ENCODE data around the gene CDK5R1. TPM values are rescaled to one million over a fixed set of nuclear protein-coding genes. Genes with fewer than 3 reads are reported as not detected.
A peak's percentile ranks its signal among the peaks of the same experiment; 100 is the strongest.

The CDK5R1 gene
- total RNA-seq, 5 donors from 2014 or later (not counting 1 experiment from before 2014, with no cell fraction given): 8.1 to 23.8 (median 14.7) TPM

GRCh38 chr17:32492264-32492589 is 5.4 kb downstream of the CDK5R1 start:
- DNase-seq (peak in 1 of 35 experiments; percentile 47), ATAC-seq (replicated peaks in 1 of 4) (no peak)
- peaks cover 25% of the 10 kb centered on the region for H3K36me3 Mint-ChIP-seq
- peaks cover 26 to 91% of the 10 kb centered on the region in 2 experiments for H3K4me1 ChIP-seq (ENCODE audit: control insufficient read depth in 1 of 2, extremely low read depth in 1 of 2, insufficient read depth in 2 of 2, low read length in 2 of 2)
- H3K27me3 Mint-ChIP-seq: no peaks in the 10 kb centered on the region
- H3K4me3 ChIP-seq (ENCODE audit: control insufficient read depth in 1 of 2, extremely low read depth in 1 of 2, low read length in 1 of 2): no peak overlapping the region
- H3K27ac Mint-ChIP-seq: peak overlapping the region; percentile 97 to 98
- WGBS (ENCODE audit: insufficient coverage): 39% methylated on average over 2 of the region's 4 CpGs
- no peaks in the 10 kb centered on the region for H3K9me3 ChIP-seq
- peaks cover 73 to 79% (median 76%) of the 10 kb centered on the region in 3 donors for H3K4me1 Mint-ChIP-seq
- peak overlapping the region; percentile 44 for H3K27ac ChIP-seq (ENCODE audit: low read length)
- H3K9me3 Mint-ChIP-seq: no peaks in the 10 kb centered on the region
- ChIA-PET CTCF (interaction anchor here (0.5 to 1.8 kb wide), 3 partner anchors 19 to 48 kb away, joined by 3 to 5 read pairs (median 4); partner anchors contain the start of gene PSMD11 (in 1 of the 2)), POLR2A (interaction anchor here in 1 of 2 donors (1.1 kb wide), 1 partner anchor 32 kb away, joined by 3 read pairs; no protein-coding TSS in a partner anchor)
- peak overlapping the region; percentile 37 to 87 (median 66) for H3K4me3 Mint-ChIP-seq
- no peaks in the 10 kb centered on the region for H3K27me3 ChIP-seq (replicated peaks in 1 of 2; ENCODE audit: control insufficient read depth in 2 of 2, extremely low read depth in 1 of 2, insufficient read depth in 2 of 2, low read length in 1 of 2)
- H3K36me3 ChIP-seq (ENCODE audit: control insufficient read depth in 2 of 2, extremely low read depth in 1 of 2, insufficient read depth in 1 of 2, low read length in 1 of 2): peaks cover 5 to 13% of the 10 kb centered on the region in 2 donors

GRCh38 chr17:32492648-32493289 is 6.0 kb downstream of the CDK5R1 start:
- H3K27ac ChIP-seq (ENCODE audit: low read length): peak overlapping the region; percentile 44
- ATAC-seq (replicated peaks in 1 of 4) (no peak), DNase-seq (no peak)
- H3K36me3 ChIP-seq (ENCODE audit: control insufficient read depth in 2 of 2, extremely low read depth in 1 of 2, insufficient read depth in 1 of 2, low read length in 1 of 2): peaks cover 5 to 13% of the 10 kb centered on the region in 2 donors
- 62% methylated on average over 6 of the region's 7 CpGs for WGBS (ENCODE audit: insufficient coverage)
- H3K4me1 ChIP-seq (ENCODE audit: control insufficient read depth in 1 of 2, extremely low read depth in 1 of 2, insufficient read depth in 2 of 2, low read length in 2 of 2): peaks cover 26 to 88% of the 10 kb centered on the region in 2 experiments
- POLR2A ChIA-PET: interaction anchor here in 1 of 2 donors (0.6 to 1.1 kb wide), 2 partner anchors 32 to 70 kb away, joined by 3 read pairs; no protein-coding TSS in a partner anchor
- no peaks in the 10 kb centered on the region for H3K9me3 Mint-ChIP-seq
- no peaks in the 10 kb centered on the region for H3K27me3 ChIP-seq (replicated peaks in 1 of 2; ENCODE audit: control insufficient read depth in 2 of 2, extremely low read depth in 1 of 2, insufficient read depth in 2 of 2, low read length in 1 of 2)
- H3K4me1 Mint-ChIP-seq: peaks cover 71 to 77% (median 73%) of the 10 kb centered on the region in 3 donors
- peaks cover 22% of the 10 kb centered on the region for H3K36me3 Mint-ChIP-seq
- H3K27me3 Mint-ChIP-seq: no peaks in the 10 kb centered on the region
- H3K9me3 ChIP-seq: no peaks in the 10 kb centered on the region
- CTCF ChIA-PET: interaction anchor here in 1 of 2 donors (1.0 kb wide), 1 partner anchor 49 kb away, joined by 3 read pairs; the partner anchor contains the start of gene PSMD11
- H3K4me3 Mint-ChIP-seq: peak overlapping the region in 2 of 3 donors; percentile 26 to 87
- H3K27ac Mint-ChIP-seq: peak overlapping the region; percentile 97 to 98
- H3K4me3 ChIP-seq (ENCODE audit: control insufficient read depth in 1 of 2, extremely low read depth in 1 of 2, low read length in 1 of 2): no peak overlapping the region

- CTCF ChIA-PET: no interaction called here
- 92% methylated on average over 15 of the region's 15 CpGs for WGBS (ENCODE audit: insufficient coverage)
- ATAC-seq (replicated peaks in 1 of 4) (no peak), DNase-seq (no peak)
- no peaks in the 10 kb centered on the region for H3K27me3 Mint-ChIP-seq
- H3K4me3 Mint-ChIP-seq: peak overlapping the region in 1 of 3 donors; percentile 87
- peak overlapping the region; percentile 48 to 52 for H3K27ac Mint-ChIP-seq
- no peaks in the 10 kb centered on the region for H3K9me3 Mint-ChIP-seq
- peaks cover 65 to 73% (median 66%) of the 10 kb centered on the region in 3 donors for H3K4me1 Mint-ChIP-seq
- H3K36me3 ChIP-seq (ENCODE audit: control insufficient read depth in 2 of 2, extremely low read depth in 1 of 2, insufficient read depth in 1 of 2, low read length in 1 of 2): peaks cover 5 to 9% of the 10 kb centered on the region in 2 donors
- H3K36me3 Mint-ChIP-seq: peaks cover 14% of the 10 kb centered on the region
- peaks cover 24 to 80% of the 10 kb centered on the region in 2 experiments for H3K4me1 ChIP-seq (ENCODE audit: control insufficient read depth in 1 of 2, extremely low read depth in 1 of 2, insufficient read depth in 2 of 2, low read length in 2 of 2)
- no peak overlapping the region for H3K4me3 ChIP-seq (ENCODE audit: control insufficient read depth in 1 of 2, extremely low read depth in 1 of 2, low read length in 1 of 2)
- H3K27me3 ChIP-seq (replicated peaks in 1 of 2; ENCODE audit: control insufficient read depth in 2 of 2, extremely low read depth in 1 of 2, insufficient read depth in 2 of 2, low read length in 1 of 2): no peaks in the 10 kb centered on the region
- POLR2A ChIA-PET: no interaction called here
- H3K9me3 ChIP-seq: no peaks in the 10 kb centered on the region
- H3K27ac ChIP-seq (ENCODE audit: low read length): no peak overlapping the region
These were observed 6.8 kb downstream of the CDK5R1 start for GRCh38 chr17:32493571-32493970.

GRCh38 chr17:32493976-32494513 is 7.3 kb downstream of the CDK5R1 start:
- H3K4me1 Mint-ChIP-seq: peaks cover 60 to 68% (median 63%) of the 10 kb centered on the region in 3 donors

GRCh38 chr17:32494621-32495358 is 8.0 kb downstream of the CDK5R1 start:
- peaks cover 4% of the 10 kb centered on the region for H3K36me3 Mint-ChIP-seq
- no peak overlapping the region for H3K27ac Mint-ChIP-seq
- 94% methylated on average over 33 of the region's 34 CpGs for WGBS (ENCODE audit: insufficient coverage)
- Histone ChIP-seq H3K27me3 (replicated peaks in 1 of 2; ENCODE audit: control insufficient read depth in 2 of 2, extremely low read depth in 1 of 2, insufficient read depth in 2 of 2, low read length in 1 of 2) (no peaks in the 10 kb centered on the region), H3K36me3 (ENCODE audit: control insufficient read depth in 2 of 2, extremely low read depth in 1 of 2, insufficient read depth in 1 of 2, low read length in 1 of 2) (peaks cover 5 to 6% of the 10 kb centered on the region in 2 donors), H3K9me3 (no peaks in the 10 kb centered on the region), H3K4me1 (ENCODE audit: control insufficient read depth in 1 of 2, extremely low read depth in 1 of 2, insufficient read depth in 2 of 2, low read length in 2 of 2) (peaks cover 24 to 68% of the 10 kb centered on the region in 2 experiments), H3K27ac (ENCODE audit: low read length) (no peak overlapping the region), H3K4me3 (ENCODE audit: control insufficient read depth in 1 of 2, extremely low read depth in 1 of 2, low read length in 1 of 2) (no peak overlapping the region)
- H3K4me1 Mint-ChIP-seq: peaks cover 53 to 60% (median 56%) of the 10 kb centered on the region in 3 donors
- ATAC-seq (replicated peaks in 1 of 4): peak in 1 of 4 experiments; percentile 65
- no peaks in the 10 kb centered on the region for H3K9me3 Mint-ChIP-seq
- H3K4me3 Mint-ChIP-seq: peak overlapping the region in 1 of 3 donors; percentile 87
- H3K27me3 Mint-ChIP-seq: no peaks in the 10 kb centered on the region
- no peak for DNase-seq
- ChIA-PET CTCF (no interaction called here), POLR2A (no interaction called here)

More at GRCh38 chr17:32493976-32494513, 7.3 kb downstream of the CDK5R1 start:
- H3K9me3 Mint-ChIP-seq: no peaks in the 10 kb centered on the region
- WGBS (ENCODE audit: insufficient coverage): 94% methylated on average over 10 of the region's 11 CpGs
- Histone ChIP-seq H3K4me1 (ENCODE audit: control insufficient read depth in 1 of 2, extremely low read depth in 1 of 2, insufficient read depth in 2 of 2, low read length in 2 of 2) (peaks cover 24 to 75% of the 10 kb centered on the region in 2 experiments), H3K4me3 (ENCODE audit: control insufficient read depth in 1 of 2, extremely low read depth in 1 of 2, low read length in 1 of 2) (no peak overlapping the region), H3K9me3 (no peaks in the 10 kb centered on the region), H3K27me3 (replicated peaks in 1 of 2; ENCODE audit: control insufficient read depth in 2 of 2, extremely low read depth in 1 of 2, insufficient read depth in 2 of 2, low read length in 1 of 2) (no peaks in the 10 kb centered on the region), H3K36me3 (ENCODE audit: control insufficient read depth in 2 of 2, extremely low read depth in 1 of 2, insufficient read depth in 1 of 2, low read length in 1 of 2) (peaks cover 5 to 9% of the 10 kb centered on the region in 2 donors), H3K27ac (ENCODE audit: low read length) (no peak overlapping the region)
- H3K27ac Mint-ChIP-seq: peak overlapping the region; percentile 48 to 76
- H3K4me3 Mint-ChIP-seq: peak overlapping the region in 1 of 3 donors; percentile 87
- CTCF ChIA-PET: no interaction called here
- POLR2A ChIA-PET: no interaction called here
- DNase-seq (no peak), ATAC-seq (replicated peaks in 1 of 4) (no peak)
- no peaks in the 10 kb centered on the region for H3K27me3 Mint-ChIP-seq
- peaks cover 12% of the 10 kb centered on the region for H3K36me3 Mint-ChIP-seq
